ENCODE measurements around the gene ITGA6.

ITGA6 gene

GRCh38 chr2:172427256-172427989 is at the start of gene ITGA6:
Gene ITGA6 (plus strand): TSS chr2:172427586.
- DNase-seq = peak; percentile 82

- no peak for DNase-seq
These were observed 46.7 kb upstream of the ITGA6 start for GRCh38 chr2:172380436-172381274.

- DNase-seq = no peak
These were observed 45.9 kb upstream of the ITGA6 start for GRCh38 chr2:172381275-172382027.

GRCh38 chr2:172387361-172387760 is 40.0 kb upstream of the ITGA6 start:
- no peak for DNase-seq

- no peak for DNase-seq
These were observed 37.6 kb upstream of the ITGA6 start for GRCh38 chr2:172389685-172390339.

GRCh38 chr2:172394002-172394401 is 33.4 kb upstream of the ITGA6 start:
- DNase-seq = no peak

- no peak for DNase-seq
These were observed 31.9 kb upstream of the ITGA6 start for GRCh38 chr2:172395503-172395902.

GRCh38 chr2:172397148-172397834 is 30.1 kb upstream of the ITGA6 start:
- DNase-seq = no peak

- no peak for DNase-seq
These were observed 28.9 kb upstream of the ITGA6 start for GRCh38 chr2:172398440-172398839.

- DNase-seq = no peak
These were observed 27.6 kb upstream of the ITGA6 start for GRCh38 chr2:172399765-172400164.

GRCh38 chr2:172402198-172402597 is 25.2 kb upstream of the ITGA6 start:
- no peak for DNase-seq

GRCh38 chr2:172403402-172403801 is 24.0 kb upstream of the ITGA6 start:
- DNase-seq = no peak

- no peak for DNase-seq
These were observed 23.4 kb upstream of the ITGA6 start for GRCh38 chr2:172403881-172404468.

- peak; percentile 27 for DNase-seq
These were observed 22.6 kb upstream of the ITGA6 start for GRCh38 chr2:172404824-172405223.

- DNase-seq = no peak
These were observed 21.7 kb upstream of the ITGA6 start for GRCh38 chr2:172405673-172406072.

GRCh38 chr2:172408143-172408766 is 19.1 kb upstream of the ITGA6 start:
- no peak for DNase-seq

GRCh38 chr2:172409042-172409441 is 18.3 kb upstream of the ITGA6 start:
- DNase-seq = no peak

- no peak for DNase-seq
These were observed 14.3 kb upstream of the ITGA6 start for GRCh38 chr2:172412984-172413492.

GRCh38 chr2:172415157-172415864 is 12.1 kb upstream of the ITGA6 start:
- no peak for DNase-seq

- no peak for DNase-seq
These were observed 11.6 kb upstream of the ITGA6 start for GRCh38 chr2:172415865-172416183.

Measured in midbrain (tissue), 1 donor.